Natural killer cell treated with Interleukin-12 subunit alpha and Interleukin-12 subunit beta and Interleukin-15 and Interleukin-18, amount 100 ng/mL, for 72 hours (primary cell): ENCODE data around the gene CDK11B. TPM values are rescaled to one million over a fixed set of nuclear protein-coding genes. Genes with fewer than 3 reads are reported as not detected.

ENCODE experiments used
- ATAC-seq, 2 donors: fragments of 150-1000 bp; cut with Tn5 transposase in 1 of 2; sonication (Bioruptor Pico), chemical (Tn5 transposase) in 1 of 2; 2 replicates each; pipeline ENCODE4 v1.10.0; 2021
- DNase-seq: peaks from one replicate; pipeline ENCODE4 v3.0.0; 2022; ENCODE audit warnings: low spot score
- H3K27ac Mint-ChIP-seq, 2 donors: 1 replicate in 1 of 2; 2 replicates in 1 of 2; pipeline ENCODE4 v1.8.0; 2022; ENCODE audit warnings: mixed read lengths in 2 of 2, mild to moderate bottlenecking in 1 of 2, moderate library complexity in 1 of 2
- H3K27me3 Mint-ChIP-seq, 2 donors: 1 replicate in 1 of 2; 2 replicates in 1 of 2; pipeline ENCODE4 v1.8.0; 2022; ENCODE audit warnings: mixed read lengths in 2 of 2
- H3K36me3 Mint-ChIP-seq: one replicate; pipeline ENCODE4 v1.8.0; 2022; ENCODE audit warnings: mixed read lengths
- H3K4me1 Mint-ChIP-seq, 2 donors: 1 replicate in 1 of 2; 2 replicates in 1 of 2; pipeline ENCODE4 v1.8.0; 2022; ENCODE audit warnings: low read depth in 2 of 2, mixed read lengths in 2 of 2, mild to moderate bottlenecking in 1 of 2
- H3K4me3 Mint-ChIP-seq: one replicate; pipeline ENCODE4 v1.8.0; 2022; ENCODE audit warnings: mixed read lengths
- H3K9me3 Mint-ChIP-seq: 2 replicates; pipeline ENCODE4 v1.8.0; 2022; ENCODE audit warnings: mixed read lengths
- total RNA-seq, 2 donors: library from RNA; stranded (reverse); gene quantifications; one replicate each; pipeline ENCODE4 v1.2.3, GENCODE V29; 2022

Gene CDK11B
- total RNA-seq, 2 donors from 2014 or later: 37.2 to 51.7 TPM

- H3K27me3 Mint-ChIP-seq: no peaks in the 10 kb centered on the region
- peak overlapping the region; percentile 39 for H3K4me3 Mint-ChIP-seq
- no peaks in the 10 kb centered on the region for H3K36me3 Mint-ChIP-seq
- H3K9me3 Mint-ChIP-seq: no peaks in the 10 kb centered on the region
- no peak overlapping the region for H3K27ac Mint-ChIP-seq
- H3K4me1 Mint-ChIP-seq: peaks cover 7 to 10% of the 10 kb centered on the region in 2 donors
- DNase-seq: no peak
- ATAC-seq: peak; percentile 3 to 8
Measured at GRCh38 chr1:1630965-1631781, 27.6 kb downstream of the CDK11B start.

DNA sequence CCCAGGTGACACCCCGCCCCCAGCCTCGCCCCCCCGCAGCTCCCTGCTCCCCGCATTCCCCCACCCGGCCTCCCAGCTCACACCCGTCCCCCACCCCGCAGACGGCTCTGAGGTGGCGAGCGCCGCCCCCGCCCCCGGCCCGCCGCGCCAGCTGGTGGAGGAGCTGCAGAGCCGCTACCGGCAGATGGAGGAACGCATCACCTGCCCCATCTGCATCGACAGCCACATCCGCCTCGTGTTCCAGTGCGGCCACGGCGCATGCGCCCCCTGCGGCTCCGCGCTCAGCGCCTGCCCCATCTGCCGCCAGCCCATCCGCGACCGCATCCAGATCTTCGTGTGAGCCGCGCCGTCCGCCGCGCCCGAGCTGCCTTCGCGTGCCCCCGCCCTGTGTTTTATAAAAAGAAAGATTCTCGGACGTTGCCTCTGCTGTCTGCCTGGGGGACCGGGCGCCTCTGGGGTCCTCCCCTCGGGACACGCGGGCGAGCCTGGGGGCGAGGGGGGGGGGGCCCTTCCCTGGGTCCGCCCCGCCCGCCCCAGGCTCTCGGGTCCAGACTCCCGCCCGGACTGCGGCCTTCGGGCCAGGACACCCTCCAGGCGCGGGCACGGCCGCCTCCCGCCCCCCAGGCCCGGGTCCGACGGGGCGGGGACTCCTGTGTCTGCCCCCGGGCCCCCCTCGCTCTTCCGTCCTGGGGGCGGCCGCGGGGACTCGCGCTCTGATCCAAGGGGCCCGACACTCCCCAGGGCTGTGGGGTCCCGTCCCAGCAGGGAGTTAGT, 28.4 kb downstream of the CDK11B start:
- H3K4me1 Mint-ChIP-seq: peaks cover 10% of the 10 kb centered on the region in 2 donors

GRCh38 chr1:1629430-1630190, 29.2 kb downstream of the CDK11B start:
- Mint-ChIP-seq H3K4me3 (peak overlapping the region; percentile 81), H3K27ac (peak overlapping the region; percentile 75 to 86), H3K4me1 (peaks cover 10% of the 10 kb centered on the region in 2 donors), H3K27me3 (no peaks in the 10 kb centered on the region), H3K36me3 (no peaks in the 10 kb centered on the region), H3K9me3 (no peaks in the 10 kb centered on the region)
- DNase-seq (peak; percentile 87), ATAC-seq (peak; percentile 67 to 74)

More for the DNA sequence above, 28.4 kb downstream of the CDK11B start:
- Mint-ChIP-seq H3K9me3 (no peaks in the 10 kb centered on the region), H3K36me3 (no peaks in the 10 kb centered on the region), H3K27ac (peak overlapping the region; percentile 75 to 86), H3K27me3 (no peaks in the 10 kb centered on the region), H3K4me3 (peak overlapping the region; percentile 81)
- DNase-seq (peak; percentile 94), ATAC-seq (peak; percentile 83 to 87)

DNA sequence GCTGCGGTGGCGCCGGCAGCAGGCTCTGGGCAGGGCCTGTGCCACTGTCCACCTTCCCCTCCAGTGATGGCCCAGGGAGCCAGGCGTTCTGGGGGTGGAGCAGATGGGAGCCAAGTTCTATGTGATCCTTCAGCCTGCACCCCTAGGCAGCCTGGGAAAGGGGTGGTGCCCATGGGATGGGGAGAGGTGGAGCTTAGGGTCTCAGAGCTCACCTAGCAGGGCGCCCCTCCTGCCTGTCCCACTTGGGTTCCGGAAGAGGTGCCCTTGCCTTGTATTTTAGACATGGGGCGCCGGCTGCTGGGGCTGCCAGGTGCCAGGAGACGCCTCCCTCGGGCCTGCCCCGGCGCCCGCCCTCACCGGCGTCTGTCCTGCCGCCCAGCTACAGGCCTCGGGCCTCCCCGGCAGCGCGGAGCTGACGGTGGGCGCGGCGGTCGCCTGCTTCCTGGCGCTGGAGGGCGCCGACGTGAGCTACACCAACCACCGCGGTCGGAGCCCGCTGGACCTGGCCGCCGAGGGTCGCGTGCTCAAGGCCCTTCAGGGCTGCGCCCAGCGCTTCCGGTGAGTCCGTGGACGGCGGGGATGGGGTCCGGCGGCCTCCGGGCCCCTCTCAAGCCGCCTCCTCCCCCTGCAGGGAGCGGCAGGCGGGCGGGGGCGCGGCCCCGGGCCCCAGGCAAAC, 29.9 kb downstream of the CDK11B start:
- no peak overlapping the region for H3K27ac Mint-ChIP-seq
- H3K9me3 Mint-ChIP-seq: no peaks in the 10 kb centered on the region

GRCh38 chr1:1627829-1628753, 30.7 kb downstream of the CDK11B start:
- H3K4me1 Mint-ChIP-seq: peaks cover 10% of the 10 kb centered on the region in 2 donors
- ATAC-seq (no peak), DNase-seq (peak; percentile 60)
- no peaks in the 10 kb centered on the region for H3K27me3 Mint-ChIP-seq
- H3K36me3 Mint-ChIP-seq: no peaks in the 10 kb centered on the region
- H3K27ac Mint-ChIP-seq: no peak overlapping the region
- H3K9me3 Mint-ChIP-seq: no peaks in the 10 kb centered on the region
- peak overlapping the region; percentile 27 for H3K4me3 Mint-ChIP-seq

More for the DNA sequence above, 29.9 kb downstream of the CDK11B start:
- Mint-ChIP-seq H3K4me3 (peak overlapping the region; percentile 27), H3K27me3 (no peaks in the 10 kb centered on the region), H3K36me3 (no peaks in the 10 kb centered on the region), H3K4me1 (peaks cover 10% of the 10 kb centered on the region in 2 donors)
- ATAC-seq (peak; percentile 0 to 3), DNase-seq (peak; percentile 60)

- peak; percentile 59 for DNase-seq
- no peaks in the 10 kb centered on the region for H3K9me3 Mint-ChIP-seq
- peaks cover 15 to 16% of the 10 kb centered on the region in 2 donors for H3K4me1 Mint-ChIP-seq
- no peak overlapping the region for H3K27ac Mint-ChIP-seq
- H3K27me3 Mint-ChIP-seq: no peaks in the 10 kb centered on the region
- no peak for ATAC-seq
- no peak overlapping the region for H3K4me3 Mint-ChIP-seq
- no peaks in the 10 kb centered on the region for H3K36me3 Mint-ChIP-seq
Measured at GRCh38 chr1:1627261-1627828, 31.5 kb downstream of the CDK11B start.

DNA sequence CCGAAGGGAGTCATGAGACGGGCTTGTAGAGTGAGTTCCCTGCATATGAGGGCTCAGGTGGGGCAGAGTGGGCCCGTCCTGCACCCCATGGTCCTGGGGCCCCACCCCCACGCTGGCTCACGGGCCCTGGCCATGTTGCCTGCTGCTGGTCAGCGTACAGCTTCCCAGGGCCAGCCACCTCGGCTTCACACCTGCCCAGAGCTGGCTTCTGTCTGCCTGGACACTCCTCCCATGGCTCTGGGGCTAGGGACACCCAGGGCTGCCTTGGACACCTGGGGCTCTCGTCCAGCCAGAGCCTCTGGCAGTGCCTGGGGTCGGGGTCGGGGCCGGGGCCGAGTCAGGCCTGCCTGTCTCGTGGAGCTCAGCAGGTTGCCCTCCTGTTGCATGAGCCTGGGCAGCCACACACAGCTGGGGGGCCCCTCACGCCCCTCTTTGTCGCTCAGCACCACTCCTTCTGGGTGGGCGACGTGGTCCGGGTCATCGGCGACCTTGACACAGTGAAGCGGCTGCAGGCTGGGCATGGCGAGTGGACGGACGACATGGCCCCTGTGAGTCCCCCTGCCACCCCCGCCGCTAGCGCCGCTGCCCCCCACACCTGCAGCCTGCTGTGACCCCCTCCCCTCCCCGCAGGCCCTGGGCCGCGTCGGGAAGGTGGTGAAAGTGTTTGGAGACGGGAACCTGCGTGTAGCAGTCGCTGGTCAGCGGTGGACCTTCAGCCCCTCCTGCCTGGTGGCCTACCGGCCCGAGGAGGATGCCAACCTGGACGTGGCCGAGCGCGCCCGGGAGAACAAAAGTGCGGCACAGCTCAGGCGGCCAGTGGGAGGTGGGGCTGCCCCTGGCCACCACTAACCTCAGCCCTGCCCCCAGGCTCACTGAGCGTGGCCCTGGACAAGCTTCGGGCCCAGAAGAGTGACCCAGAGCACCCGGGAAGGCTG, 32.3 kb downstream of the CDK11B start:
- H3K36me3 Mint-ChIP-seq: no peaks in the 10 kb centered on the region
- H3K27ac Mint-ChIP-seq: no peak overlapping the region
- no peaks in the 10 kb centered on the region for H3K9me3 Mint-ChIP-seq
- H3K4me3 Mint-ChIP-seq: no peak overlapping the region
- ATAC-seq: no peak
- peak; percentile 64 for DNase-seq
- peaks cover 17 to 19% of the 10 kb centered on the region in 2 donors for H3K4me1 Mint-ChIP-seq
- H3K27me3 Mint-ChIP-seq: no peaks in the 10 kb centered on the region

- ATAC-seq (no peak), DNase-seq (no peak)
- H3K4me3 Mint-ChIP-seq: no peak overlapping the region
- H3K9me3 Mint-ChIP-seq: no peaks in the 10 kb centered on the region
- no peak overlapping the region for H3K27ac Mint-ChIP-seq
- H3K4me1 Mint-ChIP-seq: peaks cover 17 to 19% of the 10 kb centered on the region in 2 donors
- H3K36me3 Mint-ChIP-seq: no peaks in the 10 kb centered on the region
- H3K27me3 Mint-ChIP-seq: no peaks in the 10 kb centered on the region
Measured at GRCh38 chr1:1625824-1626206, 33.0 kb downstream of the CDK11B start.

DNA sequence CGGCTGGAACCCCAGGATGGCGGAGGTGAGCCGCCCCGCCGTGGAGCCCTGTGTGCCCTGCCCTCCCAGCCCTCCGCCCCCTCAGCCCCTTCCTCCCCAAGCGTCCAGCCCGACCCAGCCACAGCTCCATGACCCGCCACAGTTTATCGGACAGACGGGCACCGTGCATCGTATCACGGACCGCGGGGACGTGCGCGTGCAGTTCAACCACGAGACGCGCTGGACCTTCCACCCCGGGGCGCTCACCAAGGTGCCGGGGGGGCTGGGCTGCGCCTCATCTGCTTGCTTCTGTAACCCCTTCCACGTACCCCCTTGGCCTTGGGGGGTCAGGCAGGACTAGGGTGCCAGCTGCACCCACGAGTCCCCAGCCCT, 33.4 kb downstream of the CDK11B start:
- Mint-ChIP-seq H3K4me1 (peaks cover 15 to 18% of the 10 kb centered on the region in 2 donors), H3K27ac (no peak overlapping the region), H3K36me3 (no peaks in the 10 kb centered on the region), H3K27me3 (no peaks in the 10 kb centered on the region), H3K4me3 (no peak overlapping the region), H3K9me3 (no peaks in the 10 kb centered on the region)
- ATAC-seq: no peak
- DNase-seq: no peak

GRCh38 chr1:1624443-1625403, 34.1 kb downstream of the CDK11B start:
- no peak for DNase-seq
- H3K4me3 Mint-ChIP-seq: no peak overlapping the region

More at GRCh38 chr1:1624443-1625403, 34.1 kb downstream of the CDK11B start:
- no peak for ATAC-seq
- H3K9me3 Mint-ChIP-seq: no peaks in the 10 kb centered on the region
- no peak overlapping the region for H3K27ac Mint-ChIP-seq
- peaks cover 9 to 13% of the 10 kb centered on the region in 2 donors for H3K4me1 Mint-ChIP-seq
- H3K36me3 Mint-ChIP-seq: no peaks in the 10 kb centered on the region
- no peaks in the 10 kb centered on the region for H3K27me3 Mint-ChIP-seq
